Activated B cell treated with CpG ODN at 0.5 μM for 24 hours (primary cell): ENCODE results near the gene GOLGA8M. TPM values are rescaled to one million over a fixed set of nuclear protein-coding genes. Genes with fewer than 3 reads are reported as not detected.
"Not testable (repeated sequence)": the region's sequence is repeated elsewhere in the genome, so short reads cannot be mapped to it uniquely, and the experiment has no call there.

ENCODE experiments used
- ATAC-seq: fragments of 200-7000 bp; cut with Tn5 transposase; one replicate; pipeline ENCODE4 v1.10.0; 2021; ENCODE audit warnings: low read depth, mild to moderate bottlenecking, moderate library complexity
- CTCF ChIA-PET: fragments of 350-600 bp; sonication (Branson Sonifier 250); formaldehyde crosslinking; loops from one replicate; lab custom pipeline; 2021; ENCODE audit warnings: antibody characterized with exemption; lab: Charles Lee
- POLR2A ChIA-PET: fragments of 350-600 bp; sonication (Branson Sonifier 250); formaldehyde crosslinking; loops from one replicate; lab custom pipeline; 2021; ENCODE audit warnings: antibody characterized with exemption; lab: Charles Lee
- DNase-seq: peaks from one replicate; pipeline ENCODE4 v3.0.0; 2022
- H3K27ac Mint-ChIP-seq: one replicate; pipeline ENCODE4 v1.8.0; 2020; ENCODE audit warnings: mixed read lengths
- H3K27me3 Mint-ChIP-seq: one replicate; pipeline ENCODE4 v1.8.0; 2021; ENCODE audit warnings: mixed read lengths
- H3K36me3 Mint-ChIP-seq: one replicate; pipeline ENCODE4 v1.8.0; 2021; ENCODE audit warnings: low read depth, mixed read lengths
- H3K4me1 Mint-ChIP-seq: one replicate; pipeline ENCODE4 v1.8.0; 2021; ENCODE audit warnings: mixed read lengths
- H3K4me3 Mint-ChIP-seq: one replicate; pipeline ENCODE4 v1.8.0; 2020; ENCODE audit warnings: mild to moderate bottlenecking, mixed read lengths
- H3K9me3 Mint-ChIP-seq: one replicate; pipeline ENCODE4 v1.8.0; 2020; ENCODE audit warnings: mixed read lengths
- CTCF ChIP-seq: fragments of 200-600 bp; IDR thresholded peaks from one replicate; pipeline ENCODE4 v1.8.0; 2022; ENCODE audit warnings: antibody characterized with exemption, mild to moderate bottlenecking
- intact Hi-C: fragments of 100-400 bp; cut with micrococcal nuclease; formaldehyde crosslinking; loops from one replicate; pipeline ENCODE4 v1.15.1; 2024
- total RNA-seq: library from RNA; stranded (reverse); gene quantifications from 2 replicates; pipeline ENCODE4 v1.2.3, GENCODE V29; 2022

GOLGA8M gene
- total RNA-seq, 1 donor from 2014 or later: not detected

- Mint-ChIP-seq H3K9me3 (no peaks in the 10 kb centered on the region), H3K4me1 (peaks cover 2% of the 10 kb centered on the region), H3K27me3 (peaks cover 5% of the 10 kb centered on the region), H3K4me3 (no peak overlapping the region), H3K27ac (no peak overlapping the region), H3K36me3 (no peaks in the 10 kb centered on the region)
- DNase-seq: no peak
- TF ChIP-seq CTCF: no peak
- ATAC-seq: no peak
- POLR2A ChIA-PET: no interaction called here
- CTCF ChIA-PET: no interaction called here
- intact Hi-C loops: no loop called here
Observed at GRCh38 chr15:28725556-28725955, 13.3 kb upstream of the GOLGA8M start.

DNA sequence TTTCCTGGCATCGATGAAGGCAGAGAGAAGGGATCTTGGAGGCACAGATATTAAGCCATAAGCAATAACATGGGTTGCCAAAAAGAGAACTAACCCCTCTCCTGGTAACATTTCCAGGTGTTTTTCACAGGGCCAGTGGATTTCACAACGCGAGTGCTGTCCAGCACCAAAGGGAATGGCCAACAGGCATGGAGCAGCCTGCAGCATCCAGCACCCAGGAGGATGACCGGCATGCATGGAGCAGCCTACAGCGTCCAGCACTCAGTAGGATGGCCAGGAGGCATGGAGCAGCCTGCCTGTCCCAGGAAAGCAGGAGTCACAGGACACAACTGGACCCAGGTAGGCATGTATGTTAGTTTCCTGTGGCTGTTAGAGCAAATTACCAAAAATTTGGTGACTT lies 11.8 kb upstream of the GOLGA8M start:
- H3K4me1 Mint-ChIP-seq, ATAC-seq, CTCF ChIA-PET, H3K36me3 Mint-ChIP-seq, H3K9me3 Mint-ChIP-seq, DNase-seq, H3K27ac Mint-ChIP-seq, intact Hi-C loops, H3K27me3 Mint-ChIP-seq, H3K4me3 Mint-ChIP-seq, POLR2A ChIA-PET: not testable (repeated sequence)

DNA sequence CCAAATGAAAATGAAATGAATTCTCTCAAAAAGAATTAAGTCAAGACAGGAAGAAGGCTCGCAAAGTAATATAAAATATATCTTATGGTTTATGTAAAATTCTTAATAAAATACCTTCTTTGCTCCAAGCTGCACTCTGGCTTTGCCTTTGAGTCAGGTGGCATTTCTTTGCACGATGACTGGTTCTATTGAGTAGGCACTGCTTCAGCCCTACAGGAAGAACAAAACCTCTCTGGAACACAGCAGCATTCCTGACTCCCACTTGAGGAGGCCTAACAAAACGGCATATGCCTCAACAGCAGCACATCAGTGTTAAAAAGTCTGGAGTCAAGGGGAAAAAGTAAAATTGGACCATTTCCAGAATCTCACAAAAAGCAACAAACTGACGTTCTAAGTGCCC lies 7.4 kb upstream of the GOLGA8M start:
- POLR2A ChIA-PET, CTCF ChIA-PET, H3K36me3 Mint-ChIP-seq: not testable (repeated sequence)

DNA sequence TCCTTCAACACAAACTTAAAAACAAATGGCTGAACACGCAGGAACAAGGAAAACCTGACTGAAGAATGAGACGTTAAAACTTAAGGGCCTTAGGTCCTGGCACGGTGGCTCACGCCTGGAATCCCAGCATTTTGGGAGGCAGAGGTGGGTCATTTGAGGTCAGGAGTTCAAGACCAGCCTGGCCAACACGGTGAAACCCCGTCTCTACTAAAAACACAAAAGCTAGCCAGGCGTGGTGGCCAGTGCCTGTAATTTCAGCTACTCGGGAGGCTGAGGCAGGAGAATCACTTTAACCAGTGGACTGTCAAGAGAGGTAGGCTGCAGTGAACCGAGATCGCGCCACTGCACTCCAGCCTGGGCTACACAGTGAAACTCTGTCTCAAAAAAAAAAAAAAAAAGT lies 6.4 kb upstream of the GOLGA8M start:
- CTCF ChIA-PET, ATAC-seq, H3K4me1 Mint-ChIP-seq, H3K27ac Mint-ChIP-seq, H3K4me3 Mint-ChIP-seq, intact Hi-C loops, DNase-seq, H3K36me3 Mint-ChIP-seq, POLR2A ChIA-PET, H3K9me3 Mint-ChIP-seq, H3K27me3 Mint-ChIP-seq: not testable (repeated sequence)

More for the DNA sequence above, 7.4 kb upstream of the GOLGA8M start:
- DNase-seq, H3K4me1 Mint-ChIP-seq, H3K9me3 Mint-ChIP-seq, ATAC-seq, intact Hi-C loops, H3K27ac Mint-ChIP-seq, H3K27me3 Mint-ChIP-seq, H3K4me3 Mint-ChIP-seq: not testable (repeated sequence)

DNA sequence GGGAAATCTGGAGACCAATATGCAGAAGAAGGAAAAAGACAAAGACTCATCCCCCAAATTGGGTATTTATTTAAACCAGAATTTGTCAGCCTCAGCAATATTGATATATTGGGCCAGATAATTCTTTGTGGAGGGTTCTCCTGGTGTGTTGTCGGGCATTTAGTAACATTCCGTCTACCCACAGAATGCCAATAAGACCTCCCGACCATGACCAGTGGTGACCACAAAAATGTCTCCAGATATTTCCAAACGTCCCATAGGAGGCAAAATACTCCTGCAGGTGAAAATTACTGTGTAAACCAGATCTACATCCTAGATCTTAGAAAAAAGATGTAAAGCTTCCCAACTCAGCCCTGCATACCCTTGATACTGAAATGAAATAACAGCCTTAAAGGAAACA lies 2.0 kb upstream of the GOLGA8M start:
- CTCF ChIA-PET, ATAC-seq, H3K9me3 Mint-ChIP-seq, H3K36me3 Mint-ChIP-seq, intact Hi-C loops, H3K4me1 Mint-ChIP-seq, DNase-seq, H3K4me3 Mint-ChIP-seq, POLR2A ChIA-PET, H3K27me3 Mint-ChIP-seq, H3K27ac Mint-ChIP-seq: not testable (repeated sequence)

GRCh38 chr15:28703927-28704326 lies 8.3 kb downstream of the GOLGA8M start:
- CTCF ChIA-PET, H3K9me3 Mint-ChIP-seq: not testable (repeated sequence)

GRCh38 chr15:28702427-28702826 lies 9.8 kb downstream of the GOLGA8M start:
- ATAC-seq, H3K27ac Mint-ChIP-seq, H3K9me3 Mint-ChIP-seq, intact Hi-C loops, H3K4me1 Mint-ChIP-seq, CTCF ChIA-PET, H3K36me3 Mint-ChIP-seq, DNase-seq, POLR2A ChIA-PET, H3K4me3 Mint-ChIP-seq, H3K27me3 Mint-ChIP-seq: not testable (repeated sequence)

More at GRCh38 chr15:28703927-28704326, 8.3 kb downstream of the GOLGA8M start:
- ATAC-seq, DNase-seq, H3K4me3 Mint-ChIP-seq, H3K27me3 Mint-ChIP-seq, intact Hi-C loops, H3K27ac Mint-ChIP-seq, H3K36me3 Mint-ChIP-seq, POLR2A ChIA-PET, H3K4me1 Mint-ChIP-seq: not testable (repeated sequence)

GRCh38 chr15:28694006-28694751 lies 18.0 kb downstream of the GOLGA8M start:
- CTCF ChIA-PET, H3K9me3 Mint-ChIP-seq, DNase-seq, H3K4me1 Mint-ChIP-seq, H3K27ac Mint-ChIP-seq, intact Hi-C loops, ATAC-seq, H3K36me3 Mint-ChIP-seq, H3K27me3 Mint-ChIP-seq, POLR2A ChIA-PET, H3K4me3 Mint-ChIP-seq: not testable (repeated sequence)

DNA sequence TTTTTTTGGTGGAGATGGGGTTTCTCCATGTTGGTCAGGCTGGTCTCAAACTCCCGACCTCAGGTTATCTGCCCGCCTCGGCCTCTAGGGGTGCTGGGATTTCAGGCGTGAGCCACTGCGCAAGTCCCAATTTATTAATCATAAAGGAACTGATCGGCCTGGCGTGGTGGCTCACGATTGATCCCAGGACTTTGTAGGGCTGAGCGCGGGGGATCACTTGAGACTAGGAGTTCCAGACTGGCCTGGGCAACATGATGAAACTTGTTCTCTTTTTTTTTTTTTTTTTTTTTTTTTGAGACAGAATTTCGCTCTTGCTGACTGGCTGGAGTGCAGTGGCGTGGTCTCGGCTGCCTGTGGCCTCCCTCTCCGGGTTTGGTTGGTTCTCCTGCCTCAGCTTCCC lies 19.2 kb downstream of the GOLGA8M start:
- intact Hi-C loops, CTCF ChIA-PET, H3K4me1 Mint-ChIP-seq, H3K9me3 Mint-ChIP-seq, H3K36me3 Mint-ChIP-seq, ATAC-seq, DNase-seq, H3K27me3 Mint-ChIP-seq, POLR2A ChIA-PET, H3K27ac Mint-ChIP-seq, H3K4me3 Mint-ChIP-seq: not testable (repeated sequence)

DNA sequence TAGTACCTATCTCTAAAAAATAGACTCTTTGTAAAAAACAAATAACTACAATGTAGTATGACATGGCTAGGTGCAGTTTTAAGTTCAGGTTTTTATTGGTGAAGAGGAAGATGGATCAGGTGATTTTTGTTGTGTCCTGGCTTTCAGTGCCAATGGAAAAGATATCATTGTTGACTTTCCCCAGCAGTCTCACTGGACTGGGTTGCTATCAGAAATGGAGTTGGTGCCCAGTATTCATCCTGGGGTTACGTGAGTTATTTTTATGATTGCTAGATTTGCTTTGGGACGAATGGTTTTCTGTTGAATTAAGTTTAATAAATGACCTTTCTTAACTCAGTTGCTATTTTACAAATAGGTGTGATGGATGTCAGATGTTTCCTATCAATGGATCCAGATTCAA lies 38.7 kb downstream of the GOLGA8M start:
- intact Hi-C loops, POLR2A ChIA-PET, CTCF ChIA-PET, ATAC-seq, H3K27ac Mint-ChIP-seq, H3K36me3 Mint-ChIP-seq, H3K4me1 Mint-ChIP-seq, H3K27me3 Mint-ChIP-seq, H3K9me3 Mint-ChIP-seq, DNase-seq, H3K4me3 Mint-ChIP-seq: not testable (repeated sequence)

- H3K36me3 Mint-ChIP-seq, H3K27ac Mint-ChIP-seq, H3K9me3 Mint-ChIP-seq, intact Hi-C loops, H3K4me3 Mint-ChIP-seq, DNase-seq, ATAC-seq, H3K27me3 Mint-ChIP-seq, POLR2A ChIA-PET, H3K4me1 Mint-ChIP-seq, CTCF ChIA-PET: not testable (repeated sequence)
Observed at GRCh38 chr15:28672122-28672521, 40.1 kb downstream of the GOLGA8M start.
